ENCODE data around the gene KIRREL3.
"Not testable (repeated sequence)": the region's sequence is repeated elsewhere in the genome, so short reads cannot be mapped to it uniquely, and the experiment has no call there.

KIRREL3 gene

DNA sequence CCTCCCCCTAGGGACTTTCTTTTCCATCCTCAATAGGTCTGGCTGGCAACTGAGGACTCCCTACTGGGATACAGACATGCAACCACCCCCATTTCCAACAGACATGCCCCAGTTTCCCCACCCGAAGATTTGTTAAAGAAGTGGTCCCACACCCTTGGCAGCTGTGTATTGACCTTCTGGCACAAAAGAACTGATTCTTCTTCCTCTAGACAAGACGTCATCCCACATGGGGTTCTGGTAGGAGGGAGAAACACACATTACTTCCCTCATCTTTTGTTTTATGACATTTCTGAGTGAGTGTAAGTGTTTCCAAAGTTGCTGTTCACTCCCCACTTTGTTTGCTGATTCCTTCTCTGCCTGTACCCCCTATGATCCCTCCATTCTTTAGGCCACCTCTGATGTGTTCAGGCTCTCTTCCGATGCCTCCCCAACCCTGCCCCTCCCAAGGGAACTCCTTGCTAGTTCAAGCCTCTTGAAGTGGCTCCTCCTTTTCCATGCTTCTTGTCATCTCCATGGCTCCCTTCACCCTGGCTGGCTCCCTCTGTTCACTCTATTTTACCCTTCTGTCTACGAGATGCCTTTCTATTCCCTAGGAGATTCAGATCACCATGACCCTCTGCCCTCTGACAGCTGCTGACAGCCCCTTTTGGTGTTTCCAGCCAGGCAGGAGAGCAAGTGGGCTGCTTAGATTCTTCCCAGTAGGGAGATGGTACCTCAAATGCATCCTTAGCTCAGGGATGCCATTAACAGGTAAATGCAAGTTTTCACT, 4.3 kb downstream of the KIRREL3 start:
- no peak for DNase-seq

DNA sequence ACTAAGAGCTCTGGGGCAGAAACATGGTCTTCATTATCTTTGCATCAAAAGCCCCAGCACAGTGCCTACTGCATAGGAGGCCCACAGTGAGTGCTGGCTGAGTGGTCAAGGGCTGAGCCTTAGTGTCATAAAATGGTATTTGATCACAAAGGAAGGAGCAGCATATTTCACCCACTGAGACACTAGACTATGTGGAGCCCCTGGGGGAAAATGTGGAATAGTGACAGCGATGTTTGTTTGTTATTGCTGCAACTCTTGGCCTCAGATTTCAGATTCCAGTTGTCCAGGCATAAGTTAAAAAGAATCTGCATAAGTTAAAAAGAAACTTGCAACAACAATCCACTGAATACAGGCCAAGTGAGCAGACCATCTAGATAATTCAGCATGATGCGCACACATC, 7.0 kb downstream of the KIRREL3 start:
- DNase-seq: no peak

DNA sequence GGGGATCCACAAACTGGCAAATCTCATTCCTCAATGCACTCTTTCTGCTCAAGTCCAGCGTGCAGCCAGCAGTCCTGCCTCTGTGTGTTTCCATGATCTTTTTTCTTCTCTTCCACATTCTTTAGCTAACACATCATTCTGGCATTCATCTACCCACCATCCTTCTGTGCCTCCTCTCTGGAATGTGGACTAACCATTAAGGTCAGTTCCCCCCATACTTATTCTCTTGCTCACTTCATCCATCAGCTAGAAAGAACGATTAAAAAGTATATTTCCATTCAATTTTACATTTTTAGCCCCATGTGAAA, 7.8 kb downstream of the KIRREL3 start:
- DNase-seq: no peak

DNA sequence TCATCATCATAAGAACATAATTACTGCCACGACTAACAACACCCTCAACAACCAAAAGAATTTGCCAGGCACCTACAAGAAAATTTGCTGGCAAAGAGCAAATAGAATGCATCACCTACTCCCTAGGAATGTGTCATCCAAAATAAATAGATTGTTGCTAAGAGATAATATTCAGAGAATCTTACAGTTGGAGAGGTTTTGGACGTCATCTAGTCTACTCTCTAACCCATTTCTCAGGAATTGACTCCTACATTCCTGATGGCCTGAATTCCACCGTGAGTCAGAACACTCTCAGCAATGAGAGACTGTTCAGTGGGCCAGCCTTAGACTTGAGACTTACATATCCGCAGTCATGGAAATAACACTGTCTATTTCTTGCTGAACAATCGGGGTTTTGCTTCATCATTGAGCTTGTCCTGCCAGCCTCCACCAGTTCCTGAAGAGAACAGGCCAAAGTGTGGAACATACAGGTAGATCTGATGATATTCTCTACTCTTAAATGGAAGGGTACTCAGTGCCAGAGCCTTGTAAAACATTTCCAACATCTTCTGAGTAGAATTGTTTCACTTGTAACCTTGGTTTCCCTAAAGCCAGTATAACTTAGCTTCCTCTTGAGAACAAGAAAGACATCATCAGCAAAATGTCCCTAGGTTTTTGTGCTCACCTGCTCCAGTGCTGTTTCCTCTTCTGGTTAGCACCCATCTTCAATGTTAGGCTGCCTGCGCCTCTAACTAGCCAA, 8.3 kb downstream of the KIRREL3 start:
- no peak for DNase-seq

DNA sequence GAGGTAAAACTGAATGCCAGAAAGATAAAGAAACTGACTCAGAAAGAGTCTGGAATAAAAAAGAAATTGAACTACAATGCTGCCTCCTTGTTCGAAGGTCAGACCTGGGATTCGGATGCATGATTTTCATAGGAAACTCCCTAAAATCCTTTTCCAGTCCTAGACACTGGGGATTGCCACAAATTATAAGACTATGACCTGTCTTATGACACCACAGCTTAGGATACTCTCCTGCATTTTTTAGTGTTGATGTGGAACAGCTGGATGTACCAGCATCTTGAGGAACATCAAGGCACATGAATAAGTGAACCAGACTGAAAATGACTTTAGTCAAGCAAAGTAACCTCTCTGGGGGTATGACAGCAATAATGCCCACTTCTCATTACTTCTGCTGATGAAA, 9.0 kb downstream of the KIRREL3 start:
- no peak for DNase-seq

DNA sequence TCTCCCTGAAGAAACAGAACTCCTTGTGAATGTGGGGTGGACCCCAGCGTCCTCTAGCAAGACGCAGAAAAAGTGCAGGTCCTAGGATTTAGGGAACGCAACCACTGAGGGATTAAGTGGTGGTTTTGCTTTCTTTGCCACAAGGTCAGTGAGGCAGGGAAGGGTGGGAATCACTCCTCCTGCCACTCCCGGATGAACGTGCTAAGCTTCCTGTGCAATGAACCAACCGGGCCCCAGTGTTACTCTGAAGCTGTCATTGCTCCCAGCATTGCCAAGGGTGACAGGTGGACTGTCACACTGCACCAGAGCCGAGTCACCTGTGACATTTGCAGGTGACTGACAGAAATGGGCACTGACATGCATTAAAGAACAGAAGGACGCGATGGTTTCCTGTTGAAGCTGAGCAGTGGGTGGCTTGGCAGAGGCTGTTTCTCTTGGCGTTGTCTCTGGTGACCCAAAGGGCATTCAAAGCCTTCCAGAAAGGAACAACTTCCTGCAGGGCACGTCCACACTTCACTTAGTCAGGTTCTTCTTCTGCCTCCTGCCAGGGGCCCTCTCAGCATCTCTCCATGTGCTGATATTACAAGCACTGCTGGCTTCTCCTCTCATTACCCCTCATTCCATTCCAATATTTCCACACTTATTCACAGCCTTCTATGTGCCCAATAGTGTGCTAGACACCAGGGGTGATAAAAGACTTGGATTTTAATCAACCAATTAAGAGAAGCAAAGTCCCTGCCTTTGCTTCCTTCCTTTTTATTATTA, 9.7 kb downstream of the KIRREL3 start:
- no peak for DNase-seq

DNA sequence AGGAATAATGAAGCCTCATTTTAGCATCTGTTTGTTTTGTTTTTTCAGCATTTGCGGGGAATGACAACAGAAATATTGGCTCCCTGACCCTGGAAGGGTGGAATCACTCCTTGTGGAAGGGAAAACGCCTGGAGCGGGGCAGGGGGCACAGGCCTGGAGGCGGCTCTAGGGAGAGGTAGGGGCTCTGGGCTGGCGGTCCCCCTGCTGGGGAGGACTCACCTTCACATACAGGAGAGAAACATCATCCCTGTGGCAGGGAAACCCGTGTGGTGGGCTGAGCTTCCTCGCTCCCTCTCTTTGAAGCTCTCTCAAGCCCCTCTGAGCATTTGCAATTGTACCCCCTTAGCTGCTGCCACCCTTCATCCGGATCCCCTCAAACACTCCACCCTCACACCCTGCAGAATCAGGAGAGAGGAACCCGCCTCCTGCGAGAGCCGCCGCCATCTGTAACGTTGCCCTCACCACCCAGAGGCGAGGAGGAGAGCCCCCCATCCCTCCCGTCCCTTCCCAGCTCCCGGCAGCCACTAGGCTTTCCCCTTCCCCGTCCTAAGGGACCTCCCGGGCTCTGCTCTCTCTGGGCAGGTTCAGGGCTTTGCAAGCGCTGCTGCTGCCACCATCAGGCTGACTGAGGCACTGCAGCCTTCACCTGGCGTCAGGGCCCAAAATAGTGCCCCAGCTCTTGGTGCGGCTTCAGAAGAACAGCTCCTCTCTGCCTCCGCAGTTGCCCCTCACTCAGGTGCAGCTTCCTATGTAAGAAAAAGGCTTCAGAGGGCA, 10.4 kb downstream of the KIRREL3 start:
- DNase-seq: no peak

DNA sequence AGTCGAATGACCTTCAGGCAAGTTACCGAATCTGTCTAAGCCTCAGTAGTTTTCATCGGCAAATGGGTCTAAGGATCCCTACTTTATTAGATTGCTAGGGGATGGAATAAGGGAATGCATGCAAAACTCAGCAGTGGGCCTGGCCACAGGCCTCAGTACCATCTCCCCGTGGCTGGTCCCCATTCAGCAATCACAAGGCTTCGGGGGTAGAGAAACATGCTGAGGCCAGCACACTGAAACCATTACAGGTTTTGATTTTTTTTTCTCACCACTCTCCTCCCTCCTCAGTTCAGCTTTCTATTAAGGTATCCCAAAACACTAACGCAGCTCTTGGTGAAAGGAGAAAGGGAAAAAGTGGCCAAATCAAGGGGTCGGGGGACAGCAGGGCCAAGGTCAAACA, 11.9 kb downstream of the KIRREL3 start:
- no peak for DNase-seq

DNA sequence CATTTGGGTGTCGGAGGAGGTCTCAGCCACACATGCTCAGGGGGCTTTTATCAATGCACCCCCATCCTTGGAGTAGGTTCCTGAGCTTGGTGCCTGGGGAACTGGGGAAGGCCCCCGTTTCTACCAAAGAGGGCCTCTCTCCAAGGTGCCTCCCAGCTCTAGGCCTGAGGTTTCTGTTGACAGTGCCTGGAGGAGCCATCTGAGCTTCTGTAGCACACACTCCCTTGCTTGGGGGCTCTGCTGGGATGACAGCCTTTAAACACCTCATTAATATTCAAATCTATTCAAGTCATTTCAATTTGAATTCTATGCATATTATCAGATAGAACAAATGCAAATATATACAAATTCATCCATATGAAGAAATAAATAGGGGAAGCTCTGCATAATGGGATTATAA, 18.9 kb downstream of the KIRREL3 start:
- DNase-seq: no peak

DNA sequence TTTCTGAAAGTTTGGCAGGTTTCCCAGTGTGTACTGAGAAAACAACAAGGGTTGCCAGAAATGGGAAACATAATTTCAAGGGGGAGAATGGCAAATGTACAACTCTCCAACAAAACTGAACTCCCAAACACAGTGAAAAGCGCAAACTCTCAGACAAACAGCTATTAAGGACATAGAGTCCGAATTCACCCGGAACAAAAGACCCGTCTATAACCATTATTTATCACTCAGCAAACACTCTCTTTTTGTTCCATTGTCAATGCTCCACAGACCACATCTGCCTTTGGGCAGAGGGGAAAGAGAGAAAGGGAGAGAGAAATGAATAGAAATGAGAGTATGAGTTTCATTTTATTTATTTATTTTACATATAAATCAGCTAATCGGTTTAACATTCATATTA, 21.7 kb downstream of the KIRREL3 start:
- DNase-seq: no peak

DNA sequence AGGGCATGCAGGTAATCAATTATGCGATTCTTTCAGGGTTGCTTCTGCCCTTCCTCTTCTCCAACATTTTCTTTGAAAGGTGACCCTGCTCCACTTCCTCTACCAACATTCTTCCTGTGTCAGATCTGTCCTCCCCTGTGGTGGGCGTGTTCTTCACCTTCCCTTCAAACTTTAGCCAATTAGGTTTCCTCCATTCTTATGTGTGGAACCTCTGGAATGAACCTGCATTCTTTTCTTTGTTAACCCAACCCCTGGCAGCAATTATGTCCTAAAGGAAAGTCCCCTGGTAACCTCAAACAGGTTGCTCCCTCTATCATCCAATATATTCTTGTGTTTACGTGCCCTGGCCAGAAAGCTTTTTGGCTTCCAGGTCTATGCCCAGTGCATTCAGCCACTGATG, 22.4 kb downstream of the KIRREL3 start:
- no peak for DNase-seq

DNA sequence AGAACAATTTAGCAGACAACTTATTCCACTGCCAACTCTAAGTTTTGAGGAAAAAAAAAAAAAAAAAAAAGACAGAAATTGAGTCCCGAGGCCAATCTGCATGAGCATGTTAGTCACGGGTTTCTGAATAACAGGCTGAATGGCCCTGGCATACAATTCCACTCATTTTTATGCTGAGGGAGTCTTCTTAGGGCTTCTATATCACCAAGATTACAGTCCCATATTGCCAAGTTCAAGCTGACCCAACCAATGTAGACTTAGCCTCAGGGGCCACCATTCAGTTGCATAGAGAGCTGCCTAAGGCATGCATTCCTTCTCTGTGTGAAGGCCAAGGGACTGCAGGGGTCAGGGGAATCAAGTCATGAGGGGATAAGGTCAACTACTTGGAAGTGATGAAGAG, 27.5 kb downstream of the KIRREL3 start:
- no peak for DNase-seq

DNA sequence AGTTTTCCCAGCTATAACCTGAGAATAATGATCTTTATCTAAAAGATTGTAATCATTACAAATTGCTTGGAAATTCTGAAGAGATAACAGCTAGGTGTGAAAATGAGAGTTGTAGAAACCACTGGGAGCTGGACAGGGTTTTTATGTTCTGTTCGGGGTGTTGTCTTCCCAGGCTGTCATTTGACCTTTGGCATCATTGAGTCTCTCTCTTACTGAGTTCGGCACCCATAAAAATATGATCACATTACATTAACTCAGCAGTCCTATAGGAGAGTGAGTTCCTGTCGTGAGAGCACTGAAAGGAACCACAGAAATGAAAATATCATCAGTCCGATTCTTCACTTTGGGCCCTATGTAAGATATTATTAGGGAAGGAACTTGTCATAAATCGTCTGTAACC, 29.3 kb downstream of the KIRREL3 start:
- no peak for DNase-seq

DNA sequence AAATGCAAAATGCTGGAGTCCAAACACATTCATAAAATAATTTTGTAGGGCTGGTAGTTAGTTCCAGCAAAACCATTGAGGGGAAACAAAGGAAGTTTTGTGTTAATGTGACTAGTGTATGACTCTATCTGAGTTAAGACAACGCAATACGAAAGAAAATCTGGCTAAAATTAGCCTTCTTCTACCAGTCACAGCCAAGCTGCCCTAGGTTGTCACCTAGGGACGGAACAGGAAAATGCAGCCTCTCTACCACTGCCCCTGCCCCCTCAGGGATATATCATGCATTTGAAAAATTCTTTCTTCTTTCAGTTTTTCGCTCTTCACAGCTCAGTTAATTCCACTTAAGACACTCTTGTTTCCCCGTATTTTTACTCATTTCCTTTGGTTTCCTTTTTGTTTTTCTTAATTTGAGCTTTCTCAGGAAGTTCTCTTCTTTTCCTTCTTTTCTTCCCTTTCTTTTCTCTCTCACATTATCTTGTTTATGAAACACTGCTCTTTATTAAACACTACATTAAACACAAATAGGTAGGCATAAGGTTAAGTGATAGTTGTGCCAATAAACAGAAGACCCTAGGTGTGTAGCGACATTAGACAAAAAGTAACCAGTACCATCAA, 30.6 kb downstream of the KIRREL3 start:
- no peak for DNase-seq

DNA sequence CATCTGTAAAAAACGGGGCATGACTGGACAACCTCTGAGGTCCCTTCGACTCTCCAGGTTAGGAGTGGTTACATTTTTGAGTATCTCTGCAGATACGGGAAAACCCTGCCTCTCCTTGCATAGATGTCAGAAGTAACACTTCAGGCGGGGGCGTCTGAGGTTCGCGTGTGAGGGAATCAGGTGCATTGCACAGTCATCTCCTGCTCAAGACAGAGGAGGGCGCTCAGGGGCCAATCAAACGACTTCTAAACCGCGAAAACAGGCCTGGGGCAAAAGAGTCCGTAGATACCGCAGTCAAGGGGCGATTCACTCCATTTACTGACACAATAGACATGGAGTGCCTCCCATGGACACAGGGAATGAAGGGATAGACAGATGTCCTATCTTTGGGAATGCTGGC, 31.7 kb downstream of the KIRREL3 start:
- no peak for DNase-seq

DNA sequence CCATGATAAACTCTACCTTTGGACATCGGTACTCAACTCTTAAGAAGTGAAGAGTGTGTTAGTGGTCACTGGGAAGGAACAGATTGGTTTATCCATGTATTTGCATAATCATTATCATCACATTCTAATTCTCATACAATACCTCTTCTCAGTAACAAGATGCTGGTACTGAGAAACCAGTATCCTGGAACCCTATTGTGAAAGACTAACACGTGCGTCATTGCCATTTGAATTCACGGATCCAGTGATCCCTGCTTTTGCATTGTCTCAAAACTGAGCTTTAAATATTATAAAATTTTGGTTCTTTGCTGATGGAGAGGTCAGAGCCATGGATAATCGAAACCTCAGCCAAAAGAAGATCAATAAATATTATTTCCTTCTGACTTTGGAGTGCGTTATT, 35.2 kb downstream of the KIRREL3 start:
- DNase-seq: no peak

DNA sequence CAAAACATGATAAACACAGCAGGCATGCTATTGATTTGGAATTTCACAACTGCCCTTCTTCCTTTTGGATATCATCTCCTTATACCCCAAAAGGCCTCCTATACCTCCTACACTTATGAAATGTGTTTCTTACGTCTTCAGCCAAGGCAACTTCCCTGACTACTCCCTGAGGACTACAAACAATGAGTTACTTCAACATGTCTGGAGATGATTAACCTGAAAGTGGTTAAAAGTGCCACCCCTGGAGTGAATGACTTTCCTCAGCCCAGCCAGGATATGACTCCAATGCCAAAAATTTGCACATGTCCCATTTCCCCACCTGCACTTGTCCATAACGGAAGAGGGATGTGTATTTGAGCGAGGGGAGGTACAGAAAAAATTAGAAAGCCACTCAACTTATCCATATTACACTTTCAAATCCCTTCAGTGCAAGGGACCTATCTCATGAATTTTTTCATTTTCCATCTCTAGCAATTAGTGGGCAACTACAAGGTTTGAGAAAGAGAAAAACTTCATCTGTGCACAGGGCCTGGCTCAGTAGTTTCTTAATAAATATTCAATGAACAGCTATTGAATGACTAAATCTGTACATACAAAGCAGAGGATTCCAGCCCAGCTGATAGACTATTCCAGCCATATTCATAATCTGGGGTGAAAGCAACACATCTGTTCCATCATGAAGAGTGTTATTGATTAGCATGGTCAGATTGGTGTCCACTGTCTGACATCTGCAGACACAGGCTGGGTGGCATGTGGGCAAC, 36.8 kb downstream of the KIRREL3 start:
- DNase-seq: no peak

DNA sequence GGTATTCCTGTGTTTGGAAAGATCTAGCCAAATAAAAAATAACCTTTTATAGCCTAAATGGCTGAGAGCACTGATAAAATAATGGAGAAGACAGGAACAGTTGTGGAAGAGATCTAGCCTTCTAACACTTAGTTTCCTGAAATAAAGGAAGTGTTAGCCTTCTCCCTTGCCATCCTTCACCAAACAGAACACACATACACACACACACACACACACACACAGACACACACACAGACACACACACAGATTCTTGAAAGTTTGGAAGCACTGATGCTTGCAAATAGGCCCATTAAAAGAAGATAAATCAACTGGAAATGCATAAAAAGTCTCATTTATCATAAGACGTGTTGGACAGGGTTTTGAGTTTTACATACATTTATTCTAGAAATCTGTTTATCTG, 37.5 kb downstream of the KIRREL3 start:
- no peak for DNase-seq

DNA sequence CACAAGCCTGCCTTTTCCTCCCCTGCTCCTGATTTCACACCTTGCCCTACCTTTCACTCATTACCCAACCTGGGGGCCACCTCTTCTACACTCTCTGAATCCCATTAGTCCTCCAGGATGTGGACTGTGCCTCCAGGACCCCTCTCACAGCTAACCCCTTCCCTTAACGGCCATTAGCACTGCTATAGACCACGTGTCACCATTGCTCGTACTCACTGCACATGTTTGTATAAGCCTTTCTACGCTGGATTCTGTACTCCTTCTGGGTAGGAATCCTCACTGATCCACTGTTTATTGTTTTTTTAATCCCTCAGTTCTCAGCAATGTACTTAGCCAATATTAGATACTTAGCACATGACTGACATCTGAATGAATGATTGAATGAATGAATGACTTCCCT, 40.9 kb downstream of the KIRREL3 start:
- DNase-seq: no peak

DNA sequence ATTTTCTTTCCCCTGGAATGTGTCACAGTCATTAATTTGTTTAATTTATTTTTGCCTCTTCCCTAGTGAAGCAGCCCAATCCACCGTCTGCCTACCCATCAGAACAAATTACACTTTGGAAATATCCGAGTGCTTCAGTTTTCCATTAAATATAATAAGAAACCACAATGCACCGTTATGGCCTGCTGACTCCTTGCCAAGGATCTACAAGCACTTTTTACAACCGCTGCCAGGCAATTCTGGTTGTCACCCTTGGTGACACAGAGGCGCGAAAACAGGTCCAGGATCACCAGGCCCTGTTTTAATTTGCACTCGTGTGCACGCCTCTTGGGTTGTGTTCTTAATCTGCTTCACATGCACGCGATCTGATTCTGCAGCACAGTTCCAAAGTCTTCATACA, 43.9 kb downstream of the KIRREL3 start:
- no peak for DNase-seq

DNA sequence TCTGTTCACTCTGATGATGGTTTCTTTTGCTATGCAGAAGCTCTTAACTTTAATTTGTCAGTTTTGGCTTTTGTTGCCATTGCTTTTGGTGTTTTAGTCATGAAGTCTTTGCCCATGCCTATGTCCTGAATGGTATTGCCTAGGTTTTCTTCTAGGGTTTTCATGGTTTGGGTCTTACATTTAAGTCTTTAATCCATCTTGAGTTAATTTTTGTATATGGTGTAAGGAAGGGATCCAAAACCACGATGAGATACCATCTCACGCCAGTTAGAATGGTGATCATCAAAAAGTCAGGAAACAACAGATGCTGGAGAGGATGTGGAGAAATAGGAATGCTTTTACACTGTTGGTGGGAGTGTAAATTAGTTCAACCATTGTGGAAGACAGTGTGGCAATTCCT, 48.0 kb downstream of the KIRREL3 start:
- not testable (repeated sequence) for DNase-seq

DNA sequence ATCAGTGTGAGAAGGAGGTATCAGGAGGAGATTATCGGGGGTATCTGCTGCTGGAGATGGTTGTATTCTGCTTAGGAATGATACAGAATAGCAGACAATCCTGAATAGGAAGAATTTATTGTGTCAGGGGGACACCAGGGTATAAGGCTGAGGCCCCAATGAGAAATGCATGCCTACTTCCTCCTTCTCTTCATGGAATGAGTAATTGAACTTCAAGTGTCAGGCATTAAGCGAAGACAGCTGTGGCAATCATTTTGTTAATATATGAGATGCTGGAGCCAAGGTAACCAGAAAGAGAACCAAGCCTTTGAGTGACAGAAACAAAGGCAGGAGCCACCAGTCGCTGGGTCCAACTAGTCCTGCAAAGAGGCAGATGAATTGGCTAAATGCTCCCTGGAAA, 49.1 kb downstream of the KIRREL3 start:
- no peak for DNase-seq
